H1 (cell line): ENCODE data around the gene CTXN1. TPM values are rescaled to one million over a fixed set of nuclear protein-coding genes. Genes with fewer than 3 reads are reported as not detected.

Source experiments
- CTCF ChIA-PET: fragments of 300-600 bp; sonication (Branson Sonifier 250); formaldehyde crosslinking; loops from one replicate; lab custom pipeline; 2021; ENCODE audit not compliant: partially characterized antibody; lab: Charles Lee
- POLR2A ChIA-PET: fragments of 300-600 bp; sonication (Branson Sonifier 250); formaldehyde crosslinking; loops from one replicate; lab custom pipeline; 2021; ENCODE audit warnings: inconsistent platforms; ENCODE audit not compliant: partially characterized antibody; lab: Charles Lee
- DNase-seq, 2 experiments: peaks; one replicate each; pipeline versions ENCODE4 v3.0.0 to v3.0.0-alpha.2; 2010 to 2022; ENCODE audit warnings: low spot score in 2 of 2, low read depth in 1 of 2, mixed read lengths in 1 of 2
- FAIRE-seq: peaks from 2 replicates; lab custom pipeline; 2011; peaks lifted over from hg19 to GRCh38; lab: Jason Lieb, UNC
- H2AFZ ChIP-seq: 2 replicates; pipeline ENCODE4 v1.8.1; 2012; ENCODE audit warnings: low read length, inconsistent platforms
- H2AK5ac ChIP-seq: 2 replicates; pipeline ENCODE4 v1.6.1; 2013; ENCODE audit warnings: low read depth, low read length
- H2BK120ac ChIP-seq: replicated peaks from 2 replicates; pipeline ENCODE3; 2013; ENCODE audit warnings: low read depth, low read length, inconsistent platforms
- H2BK12ac ChIP-seq: 2 replicates; pipeline ENCODE4 v1.6.1; 2013; ENCODE audit warnings: low read depth, low read length
- H2BK15ac ChIP-seq: 2 replicates; pipeline ENCODE4 v1.6.1; 2013; ENCODE audit warnings: low read length
- H2BK20ac ChIP-seq: 2 replicates; pipeline ENCODE4 v1.6.1; 2013; ENCODE audit warnings: low read length
- H2BK5ac ChIP-seq: 2 replicates; pipeline ENCODE4 v1.6.1; 2013; ENCODE audit warnings: low read depth, low read length
- H3K14ac ChIP-seq: 2 replicates; pipeline ENCODE4 v1.6.1; 2013; ENCODE audit warnings: inconsistent platforms; ENCODE audit not compliant: insufficient read length
- H3K18ac ChIP-seq: 2 replicates; pipeline ENCODE4 v1.6.1; 2013; ENCODE audit warnings: low read length; ENCODE audit errors: extremely low read depth
- H3K23ac ChIP-seq: 2 replicates; pipeline ENCODE4 v1.6.1; 2013; ENCODE audit warnings: inconsistent platforms; ENCODE audit not compliant: insufficient read length
- H3K23me2 ChIP-seq: 2 replicates; pipeline ENCODE4 v1.6.1; 2013; ENCODE audit warnings: low read depth, low read length
- H3K27ac ChIP-seq: 2 replicates; pipeline ENCODE4 v1.6.1; 2011; ENCODE audit warnings: low read depth, low read length, inconsistent platforms
- H3K27me3 ChIP-seq, 4 experiments: replicated peaks in 1 of 4; 1 replicate in 1 of 4; 2 replicates in 3 of 4; pipeline versions ENCODE4 v1.6.1 to v1.8.1; 2011 to 2013; ENCODE audit warnings: low read length in 3 of 4, mild to moderate bottlenecking in 3 of 4, inconsistent platforms in 2 of 4, mixed read lengths in 2 of 4, moderate library complexity in 1 of 4; ENCODE audit not compliant: control insufficient read depth in 3 of 4, insufficient read depth in 3 of 4; ENCODE audit errors: extremely low read depth in 1 of 4
- H3K36me3 ChIP-seq, 4 experiments: 2 replicates each; pipeline versions ENCODE4 v1.6.1 to v1.8.1; 2011 to 2013; ENCODE audit warnings: mild to moderate bottlenecking in 4 of 4, low read length in 3 of 4, moderate library complexity in 2 of 4, control low read depth in 1 of 4, inconsistent platforms in 1 of 4; ENCODE audit not compliant: insufficient read depth in 4 of 4, control insufficient read depth in 2 of 4
- H3K4ac ChIP-seq: replicated peaks from 2 replicates; pipeline ENCODE3; 2013; ENCODE audit warnings: low read length, low read depth, mixed read lengths, inconsistent platforms; ENCODE audit not compliant: insufficient read length
- H3K4me1 ChIP-seq, 4 experiments: replicated peaks in 1 of 4; 1 replicate in 1 of 4; 2 replicates in 3 of 4; pipeline versions ENCODE4 v1.6.1 to v1.8.1; 2011 to 2013; ENCODE audit warnings: low read length in 3 of 4, inconsistent platforms in 2 of 4, mixed read lengths in 1 of 4; ENCODE audit not compliant: insufficient read depth in 4 of 4, control insufficient read depth in 3 of 4
- H3K4me2 ChIP-seq, 2 experiments: 2 replicates each; pipeline versions ENCODE4 v1.6.1 to v1.8.1; 2011 to 2013; ENCODE audit warnings: low read depth in 2 of 2, low read length in 2 of 2, control low read depth in 1 of 2, inconsistent platforms in 1 of 2, mild to moderate bottlenecking in 1 of 2; ENCODE audit not compliant: insufficient read depth in 1 of 2
- H3K4me3 ChIP-seq, 4 experiments: fragments of 200-600, 300-600 bp in 1 of 4; sonication (generic), shearing (Covaris generic), sonication (Bioruptor Twin) in 1 of 4; 2 replicates each; pipeline versions ENCODE4 v1.5.1 to v1.8.1; 2011 to 2016; ENCODE audit warnings: low read length in 4 of 4, low read depth in 3 of 4, control low read depth in 2 of 4, inconsistent platforms in 2 of 4, mild to moderate bottlenecking in 2 of 4, mixed read lengths in 1 of 4, moderate library complexity in 1 of 4; ENCODE audit not compliant: insufficient read depth in 2 of 4; ENCODE audit errors: extremely low read depth in 1 of 4
- H3K56ac ChIP-seq: replicated peaks from 2 replicates; pipeline ENCODE3; 2013; ENCODE audit warnings: low read depth, mild to moderate bottlenecking, mixed read lengths, low read length, inconsistent platforms; ENCODE audit not compliant: insufficient read length
- H3K79me1 ChIP-seq: 2 replicates; pipeline ENCODE4 v1.6.1; 2013; ENCODE audit warnings: low read depth, low read length, control low read depth
- H3K79me2 ChIP-seq, 2 experiments: 2 replicates each; pipeline versions ENCODE4 v1.6.1 to v1.8.1; 2012 to 2013; ENCODE audit warnings: low read length in 2 of 2, mild to moderate bottlenecking in 2 of 2, inconsistent platforms in 1 of 2; ENCODE audit not compliant: insufficient read depth in 2 of 2, control insufficient read depth in 1 of 2
- H3K9ac ChIP-seq, 4 experiments: replicated peaks in 1 of 4; 1 replicate in 1 of 4; 2 replicates in 3 of 4; pipeline versions ENCODE4 v1.6.1 to v1.8.1; 2011 to 2013; ENCODE audit warnings: low read depth in 3 of 4, low read length in 3 of 4, control low read depth in 2 of 4, mild to moderate bottlenecking in 2 of 4, moderate library complexity in 2 of 4, inconsistent platforms in 1 of 4; ENCODE audit errors: extremely low read depth in 1 of 4
- H3K9me3 ChIP-seq, 2 experiments: 2 replicates each; pipeline versions ENCODE4 v1.6.1 to v1.8.1; 2012 to 2013; ENCODE audit warnings: mild to moderate bottlenecking in 2 of 2, moderate library complexity in 2 of 2, control low read depth in 1 of 2, inconsistent platforms in 1 of 2, low read depth in 1 of 2, low read length in 1 of 2, mixed read lengths in 1 of 2; ENCODE audit not compliant: insufficient read depth in 2 of 2
- H4K20me1 ChIP-seq, 2 experiments: replicated peaks in 1 of 2; 2 replicates each; pipeline versions ENCODE3 to v1.8.1; 2011 to 2013; ENCODE audit warnings: inconsistent platforms in 2 of 2, low read length in 2 of 2, mild to moderate bottlenecking in 1 of 2; ENCODE audit not compliant: insufficient read depth in 2 of 2, control insufficient read depth in 1 of 2
- H4K5ac ChIP-seq: 2 replicates; pipeline ENCODE4 v1.6.1; 2013; ENCODE audit warnings: low read length, low read depth, mixed read lengths, inconsistent platforms; ENCODE audit not compliant: insufficient read length
- H4K8ac ChIP-seq: 2 replicates; pipeline ENCODE4 v1.8.0; 2013; ENCODE audit warnings: mild to moderate bottlenecking, moderate library complexity, low read length, inconsistent platforms; ENCODE audit not compliant: insufficient read depth; ENCODE audit errors: extremely low read depth
- H4K91ac ChIP-seq: replicated peaks from 2 replicates; pipeline ENCODE3; 2013; ENCODE audit warnings: low read length, mixed read lengths, inconsistent platforms; ENCODE audit not compliant: insufficient read length
- CTCF ChIP-seq, 3 experiments: IDR thresholded peaks; 1 replicate in 2 of 3; 2 replicates in 1 of 3; pipeline versions ENCODE4 v1.5.1 to v1.6.1; 2011; ENCODE audit warnings: low read length in 3 of 3, mild to moderate bottlenecking in 3 of 3, inconsistent platforms in 2 of 3, low read depth in 1 of 3, moderate library complexity in 1 of 3; ENCODE audit not compliant: insufficient read depth in 1 of 3; ENCODE audit errors: control extremely low read depth in 1 of 3
- RNF2 ChIP-seq: fragments of 200-900, 300-1000 bp; sonication (generic); IDR thresholded peaks from 2 replicates; pipeline ENCODE4 v1.7.1; 2016; ENCODE audit warnings: borderline replicate concordance, low read depth, mild to moderate bottlenecking, antibody characterized with exemption, low read length; ENCODE audit not compliant: poor library complexity, severe bottlenecking; ENCODE audit errors: missing control alignments
- TBP ChIP-seq: IDR thresholded peaks from 2 replicates; pipeline ENCODE4 v1.6.1; 2011; ENCODE audit warnings: low read depth, low read length, improper control_type of control experiment
- WGBS, 2 experiments: shearing (Covaris generic) in 1 of 2; methylation state at CpG; one replicate each; pipeline versions ENCODE4 v1.1.6 to v1.1.7; 2013 to 2015; ENCODE audit warnings: low lambda C conversion rate in 2 of 2, mixed read lengths in 2 of 2, inconsistent platforms in 1 of 2, low coverage in 1 of 2, missing lambda C conversion rate in 1 of 2; ENCODE audit not compliant: insufficient replicate concordance in 2 of 2, insufficient coverage in 1 of 2, insufficient read length in 1 of 2; ENCODE audit errors: extremely low coverage in 1 of 2, missing lambda C conversion rate in 1 of 2; 5-methylcytosine and 5-hydroxymethylcytosine counted together
- polyA plus RNA-seq, 7 experiments: library from polyadenylated mRNA; depleted of rRNA in 3 of 7; stranded (reverse) in 5 of 7; unstranded in 2 of 7; fragments of >200 nt in 5 of 7; fragments of 200-250 nt in 2 of 7; gene quantifications; 1 replicate in 5 of 7; 2 replicates in 1 of 7; 4 replicates in 1 of 7; pipeline versions ENCODE4 v1.2.1 to v1.2.3, GENCODE V29; 2011 to 2013; ENCODE audit warnings: missing spikeins in 2 of 7, mixed read lengths in 2 of 7
- total RNA-seq: library from RNA; stranded (reverse); fragmentation: NEBNext Ultra II Directional; extraction: Animal tissue kit (Norgen Biotek cat#: 25700); gene quantifications from 2 replicates; pipeline ENCODE4 v1.2.1, GENCODE V29; 2021

CTXN1 gene
- total and polyA plus RNA-seq, 2 of the 8 experiments (the other 6 are each of a cell fraction or from before 2014, with no cell fraction given) = 16.4 to 58.0 TPM

GRCh38 chr19:7940841-7941240 lies 14.9 kb upstream of the CTXN1 start:
- Histone ChIP-seq H3K4me3 (no peak overlapping the region), H2BK5ac (no peak overlapping the region), H3K23me2 (peaks cover 3% of the 10 kb centered on the region; the same call in 1 of the 2 replicates), H3K9ac (no peak overlapping the region), H4K20me1 (peaks cover 0 to 5% of the 10 kb centered on the region in 2 experiments), H2BK12ac (no peak overlapping the region), H3K23ac (no peak overlapping the region), H3K9me3 (no peaks in the 10 kb centered on the region), H3K79me2 (peaks cover 5 to 28% of the 10 kb centered on the region in 2 experiments; a peak in 3 of 4 replicates), H3K79me1 (peaks cover 8% of the 10 kb centered on the region), H4K5ac (no peak overlapping the region), H4K91ac (no peak overlapping the region), H2BK20ac (no peak overlapping the region), H3K18ac (no peak overlapping the region), H3K36me3 (peaks cover 4 to 51% (median 21%) of the 10 kb centered on the region in 4 experiments), H3K56ac (no peak overlapping the region), H3K27ac (no peak overlapping the region), H4K8ac (no peak overlapping the region), H2BK120ac (no peak overlapping the region), H2AK5ac (no peak overlapping the region), H3K14ac (no peak overlapping the region), H3K4me1 (peaks cover 0 to 3% (median 0%) of the 10 kb centered on the region in 4 experiments; a peak in 1 of 7 replicates), H3K4ac (no peak overlapping the region), H3K4me2 (no peak overlapping the region), H2AFZ (no peak overlapping the region), H2BK15ac (no peak overlapping the region), H3K27me3 (no peaks in the 10 kb centered on the region)
- CTCF ChIA-PET = interaction anchor here (0.6 to 2.2 kb wide), 4 partner anchors 12 to 651 kb away, joined by 3 to 6 read pairs (median 4); partner anchors contain the start of gene MAP2K7
- POLR2A ChIA-PET = interaction anchor here (6.4 to 13.5 kb wide), 3 partner anchors 10 to 19 kb away, joined by 52 to 205 read pairs (median 98); partner anchors contain the start of genes CTXN1 and SNAPC2
- FAIRE-seq = no peak
- WGBS, 2 experiments = 96% methylated on average over 11 of the region's 13 CpGs; no CpG with 5 or more reads in 1 of the 2 experiments
- no peak for DNase-seq
- TF ChIP-seq CTCF (IDR thresholded peaks at IDR 0.05; ENCODE audit: control extremely low read depth in 1 of 3, insufficient read depth in 1 of 3, low read depth in 1 of 3, low read length in 3 of 3) = no peak
- TF ChIP-seq TBP = no peak
- TF ChIP-seq RNF2 = no peak
